Ecto neural progenitor cell (in vitro differentiated cells): ENCODE results near the gene C11orf71.

Experiments used
- DNase-seq: peaks from one replicate; pipeline ENCODE4 v3.0.0-alpha.2; 2018; ENCODE audit warnings: low spot score

Gene C11orf71

DNA sequence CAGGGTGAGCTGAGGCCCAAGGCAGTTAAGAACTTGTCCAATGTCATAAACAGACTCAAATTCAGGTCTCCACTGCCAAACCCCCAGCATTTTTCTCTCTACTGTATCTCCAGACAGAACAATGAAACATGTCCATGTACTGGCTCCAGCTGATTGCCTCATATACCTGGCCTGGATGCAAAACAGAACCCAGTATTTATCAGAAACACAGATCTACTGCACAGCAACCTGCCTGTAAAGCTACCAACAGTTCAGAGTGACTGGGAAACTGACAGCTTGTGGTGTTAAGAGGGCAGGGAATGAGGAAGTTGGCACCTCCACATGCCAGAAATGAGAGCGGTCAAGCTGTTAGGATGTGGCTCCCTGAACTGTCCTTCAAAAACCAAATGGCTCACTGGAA lies 41.6 kb downstream of the C11orf71 start:
- DNase-seq: no peak

- no peak for DNase-seq
Observed at GRCh38 chr11:114354076-114354475, 46.2 kb downstream of the C11orf71 start.

DNA sequence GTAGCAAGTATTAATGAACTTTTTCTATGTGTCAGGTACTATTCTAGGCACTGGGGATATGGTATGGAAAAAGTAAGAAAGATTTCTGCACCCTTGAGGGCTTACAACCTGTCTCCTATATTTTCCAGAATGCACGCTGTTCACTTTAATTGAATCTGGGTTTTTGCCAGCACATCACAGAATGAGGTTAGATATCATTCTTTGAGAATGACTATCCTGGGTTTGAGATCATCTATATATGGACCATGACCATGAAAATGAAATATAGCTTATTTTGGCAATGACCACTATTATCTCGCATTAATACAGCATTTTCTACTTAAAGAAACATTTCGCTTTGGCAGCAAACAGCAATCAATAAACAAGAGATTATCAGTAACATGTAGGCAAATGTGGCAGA lies 46.9 kb downstream of the C11orf71 start:
- DNase-seq: no peak

DNA sequence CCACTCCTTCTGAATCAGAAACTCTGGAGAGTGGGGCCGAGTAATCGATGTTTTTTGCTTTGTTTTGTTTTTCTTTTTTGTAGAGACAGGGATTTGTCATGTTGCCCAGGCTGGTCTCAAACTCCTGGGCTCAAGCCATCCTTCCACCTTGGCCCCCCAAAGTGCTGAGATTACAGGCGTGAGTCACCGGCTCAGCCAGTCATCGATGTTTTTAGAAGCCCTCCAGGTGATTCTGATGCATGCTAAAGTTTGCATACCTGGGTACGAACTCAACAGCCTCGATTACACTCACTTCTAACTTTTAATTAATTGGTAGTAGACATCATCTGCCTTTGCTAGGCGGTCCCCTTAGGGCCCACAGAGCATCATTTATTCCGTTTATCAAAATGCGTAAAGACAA lies 50.3 kb downstream of the C11orf71 start:
- no peak for DNase-seq
